ENCODE measurements around the gene ARHGAP6.

Gene ARHGAP6

DNA sequence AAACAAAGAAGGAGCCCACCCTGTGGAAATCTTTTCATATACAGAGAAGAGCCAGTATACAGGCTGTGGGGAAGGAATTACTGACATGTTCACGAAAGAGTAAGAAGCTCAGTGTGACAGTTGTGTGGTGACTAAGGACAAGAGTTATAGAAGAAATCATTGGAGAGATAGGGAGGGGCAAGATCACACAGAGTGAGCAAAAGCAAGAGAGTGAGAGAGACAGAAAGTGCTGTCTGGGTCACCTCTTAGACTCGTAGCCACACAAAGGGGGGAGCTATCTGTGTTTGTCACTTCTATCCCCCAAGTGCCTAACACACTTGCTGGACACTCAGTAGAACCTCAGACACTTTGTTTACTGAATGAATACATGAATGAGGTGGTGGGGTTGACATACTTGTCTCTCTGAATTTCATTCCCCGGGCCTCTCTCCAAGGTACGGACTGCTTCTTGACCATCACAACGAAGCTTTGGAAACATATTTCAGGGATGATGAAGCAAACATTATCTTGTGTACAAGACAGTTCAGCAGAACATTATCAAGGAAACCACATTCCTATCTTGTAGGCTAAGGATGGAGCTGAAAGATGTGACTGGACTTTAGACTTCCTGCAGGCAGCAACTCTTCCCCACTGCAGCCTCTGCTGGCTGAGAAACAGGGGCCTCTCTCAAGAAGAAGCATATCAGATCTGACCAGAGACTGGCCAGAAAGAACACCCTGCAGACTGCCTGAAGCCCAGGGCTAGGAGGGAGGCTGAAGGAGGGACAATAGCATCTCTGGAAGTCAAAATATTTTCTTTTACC, 204.3 kb downstream of the ARHGAP6 start:
- DNase-seq (ENCODE audit: low spot score) = no peak
- TF ChIP-seq, protein P1, sequence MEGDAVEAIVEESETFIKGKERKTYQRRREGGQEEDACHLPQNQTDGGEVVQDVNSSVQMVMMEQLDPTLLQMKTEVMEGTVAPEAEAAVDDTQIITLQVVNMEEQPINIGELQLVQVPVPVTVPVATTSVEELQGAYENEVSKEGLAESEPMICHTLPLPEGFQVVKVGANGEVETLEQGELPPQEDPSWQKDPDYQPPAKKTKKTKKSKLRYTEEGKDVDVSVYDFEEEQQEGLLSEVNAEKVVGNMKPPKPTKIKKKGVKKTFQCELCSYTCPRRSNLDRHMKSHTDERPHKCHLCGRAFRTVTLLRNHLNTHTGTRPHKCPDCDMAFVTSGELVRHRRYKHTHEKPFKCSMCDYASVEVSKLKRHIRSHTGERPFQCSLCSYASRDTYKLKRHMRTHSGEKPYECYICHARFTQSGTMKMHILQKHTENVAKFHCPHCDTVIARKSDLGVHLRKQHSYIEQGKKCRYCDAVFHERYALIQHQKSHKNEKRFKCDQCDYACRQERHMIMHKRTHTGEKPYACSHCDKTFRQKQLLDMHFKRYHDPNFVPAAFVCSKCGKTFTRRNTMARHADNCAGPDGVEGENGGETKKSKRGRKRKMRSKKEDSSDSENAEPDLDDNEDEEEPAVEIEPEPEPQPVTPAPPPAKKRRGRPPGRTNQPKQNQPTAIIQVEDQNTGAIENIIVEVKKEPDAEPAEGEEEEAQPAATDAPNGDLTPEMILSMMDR (IDR thresholded peaks at IDR 0.05; ENCODE audit: extremely low read depth, missing control alignments) = no peak

- no peak for DNase-seq (ENCODE audit: low spot score)
- TF ChIP-seq, protein P1 (IDR thresholded peaks at IDR 0.05; ENCODE audit: extremely low read depth, missing control alignments) = no peak
Measured at GRCh38 chrX:11460347-11460746, 205.4 kb downstream of the ARHGAP6 start.

DNA sequence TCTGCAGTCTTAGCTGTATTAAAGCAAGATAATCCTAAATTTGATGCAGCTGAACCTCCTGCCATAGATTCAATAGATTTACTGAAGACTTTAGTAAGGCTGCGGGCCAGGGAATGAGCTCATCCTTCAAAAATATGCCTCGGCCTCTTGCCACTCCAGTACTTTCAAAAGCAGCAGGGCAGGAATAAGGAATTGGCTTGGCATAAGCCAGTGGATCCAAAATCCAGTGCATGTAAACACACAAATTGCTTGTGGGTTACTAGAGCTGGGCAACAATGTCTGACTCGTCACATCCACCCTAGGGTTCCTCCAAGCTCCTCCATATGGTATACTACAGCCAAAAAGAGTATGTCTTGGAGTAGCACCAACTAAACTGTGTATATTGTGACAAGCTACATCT, 207.6 kb downstream of the ARHGAP6 start:
- DNase-seq (ENCODE audit: low spot score) = no peak
- TF ChIP-seq, protein P1 (IDR thresholded peaks at IDR 0.05; ENCODE audit: extremely low read depth, missing control alignments) = no peak

- DNase-seq (ENCODE audit: low spot score) = no peak
- TF ChIP-seq, protein P1 (IDR thresholded peaks at IDR 0.05; ENCODE audit: extremely low read depth, missing control alignments) = no peak
Measured at GRCh38 chrX:11451151-11451550, 214.6 kb downstream of the ARHGAP6 start.

DNA sequence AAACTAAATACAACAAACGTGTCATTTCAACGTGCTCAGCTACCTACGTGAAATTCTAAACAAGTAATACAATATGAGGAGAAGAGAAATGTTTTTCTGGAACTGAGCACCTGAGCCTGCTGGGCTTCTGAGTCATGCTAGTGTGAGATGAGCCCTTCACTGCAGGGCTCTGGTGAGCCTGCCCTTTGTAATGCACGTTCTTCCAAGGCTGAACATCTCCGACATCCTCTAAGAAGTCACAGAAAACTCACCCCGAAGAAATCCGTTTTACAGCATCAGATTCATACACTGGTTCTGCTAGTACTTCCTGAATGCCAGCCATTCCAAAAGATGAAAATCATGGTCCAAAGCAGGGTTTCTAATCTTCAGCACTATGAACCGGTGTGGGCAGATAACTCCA, 215.4 kb downstream of the ARHGAP6 start:
- DNase-seq (ENCODE audit: low spot score) = no peak

DNA sequence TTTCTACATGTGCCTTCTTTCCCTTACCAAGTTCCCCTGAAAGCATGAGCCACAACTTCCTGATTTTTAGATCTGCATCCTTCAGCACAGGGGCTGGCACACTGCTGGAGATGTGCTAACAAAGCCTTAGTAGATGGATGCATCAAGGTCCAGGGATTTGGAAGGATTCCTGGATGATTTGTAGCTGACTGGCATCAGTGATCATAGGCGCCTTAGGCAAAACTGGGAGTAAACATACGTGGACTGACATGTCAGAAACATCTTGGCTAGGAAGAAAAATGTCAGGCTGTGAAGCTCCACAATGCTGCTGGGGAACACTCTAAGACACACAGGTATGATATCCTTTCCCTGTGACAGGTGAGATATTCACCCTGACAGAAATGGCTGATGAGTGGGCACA, 216.1 kb downstream of the ARHGAP6 start:
- DNase-seq (ENCODE audit: low spot score) = no peak
- TF ChIP-seq, protein P1 (IDR thresholded peaks at IDR 0.05; ENCODE audit: extremely low read depth, missing control alignments) = no peak

More for the DNA sequence above, 215.4 kb downstream of the ARHGAP6 start:
- TF ChIP-seq, protein P1 (IDR thresholded peaks at IDR 0.05; ENCODE audit: extremely low read depth, missing control alignments) = no peak

- DNase-seq (ENCODE audit: low spot score) = no peak
- TF ChIP-seq, protein P1 (IDR thresholded peaks at IDR 0.05; ENCODE audit: extremely low read depth, missing control alignments) = no peak
Measured at GRCh38 chrX:11447418-11447817, 218.3 kb downstream of the ARHGAP6 start.
